GM21737 (cell line): Measurements from ENCODE around the gene C1QTNF5.
A peak's percentile ranks its signal among the peaks of the same experiment; 100 is the strongest.
"Not testable (repeated sequence)": the region's sequence is repeated elsewhere in the genome, so short reads cannot be mapped to it uniquely, and the experiment has no call there.

Source experiments
- ATAC-seq: cut with Tn5 transposase; IDR thresholded peaks from one replicate; pipeline ENCODE4 v1.9.1; 2021; ENCODE audit warnings: mild to moderate bottlenecking, moderate library complexity; ENCODE audit not compliant: unreplicated experiment

The C1QTNF5 gene, protein sequence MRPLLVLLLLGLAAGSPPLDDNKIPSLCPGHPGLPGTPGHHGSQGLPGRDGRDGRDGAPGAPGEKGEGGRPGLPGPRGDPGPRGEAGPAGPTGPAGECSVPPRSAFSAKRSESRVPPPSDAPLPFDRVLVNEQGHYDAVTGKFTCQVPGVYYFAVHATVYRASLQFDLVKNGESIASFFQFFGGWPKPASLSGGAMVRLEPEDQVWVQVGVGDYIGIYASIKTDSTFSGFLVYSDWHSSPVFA

DNA sequence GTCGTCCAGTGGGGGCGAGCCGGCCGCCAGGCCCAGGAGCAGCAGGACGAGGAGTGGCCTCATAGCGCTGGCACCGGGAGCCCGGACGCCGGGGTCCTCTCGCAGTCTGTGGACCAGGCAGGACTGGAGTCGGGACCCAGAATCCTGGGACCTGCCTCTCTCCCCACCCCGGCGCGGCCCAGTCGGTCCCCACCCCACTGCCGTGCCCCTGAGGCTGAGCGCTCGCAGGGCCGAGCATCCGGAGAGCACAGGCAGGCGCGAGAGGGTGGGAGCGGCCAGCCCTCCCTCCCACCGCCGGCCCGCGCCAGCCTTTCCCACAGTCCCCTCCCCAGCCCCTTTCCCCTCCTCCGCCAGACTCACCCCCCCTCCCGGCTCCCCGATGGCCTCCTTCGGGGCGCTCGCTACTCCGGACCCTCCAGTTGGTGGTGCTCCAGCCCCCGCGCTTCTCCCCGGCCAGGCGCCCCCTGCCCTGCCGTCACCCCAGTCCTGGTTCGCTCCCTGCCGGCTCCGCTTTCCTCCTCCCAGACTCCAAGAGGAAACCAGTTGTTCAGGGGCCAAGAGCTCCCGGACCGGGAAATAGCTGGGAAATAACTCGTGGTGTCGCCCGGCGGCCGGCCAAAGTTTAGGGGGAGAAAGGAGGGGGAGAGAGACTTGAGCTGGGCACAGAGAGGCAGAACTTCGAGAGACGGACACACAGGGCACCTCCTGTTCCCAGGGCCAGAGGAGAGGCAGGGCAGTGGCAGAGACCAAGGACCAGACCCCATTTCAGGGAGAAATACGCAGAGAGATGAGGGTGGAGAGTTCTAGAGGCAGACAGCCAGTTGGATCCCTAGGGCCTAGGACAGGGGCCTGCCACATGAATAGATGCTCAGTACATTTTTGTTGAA, at the start of gene C1QTNF5:
Gene C1QTNF5 (minus strand): TSS at position 549 of the 887 bp plus-strand sequence. CDS start 486 bp downstream, at position 63.
- no peak for ATAC-seq

DNA sequence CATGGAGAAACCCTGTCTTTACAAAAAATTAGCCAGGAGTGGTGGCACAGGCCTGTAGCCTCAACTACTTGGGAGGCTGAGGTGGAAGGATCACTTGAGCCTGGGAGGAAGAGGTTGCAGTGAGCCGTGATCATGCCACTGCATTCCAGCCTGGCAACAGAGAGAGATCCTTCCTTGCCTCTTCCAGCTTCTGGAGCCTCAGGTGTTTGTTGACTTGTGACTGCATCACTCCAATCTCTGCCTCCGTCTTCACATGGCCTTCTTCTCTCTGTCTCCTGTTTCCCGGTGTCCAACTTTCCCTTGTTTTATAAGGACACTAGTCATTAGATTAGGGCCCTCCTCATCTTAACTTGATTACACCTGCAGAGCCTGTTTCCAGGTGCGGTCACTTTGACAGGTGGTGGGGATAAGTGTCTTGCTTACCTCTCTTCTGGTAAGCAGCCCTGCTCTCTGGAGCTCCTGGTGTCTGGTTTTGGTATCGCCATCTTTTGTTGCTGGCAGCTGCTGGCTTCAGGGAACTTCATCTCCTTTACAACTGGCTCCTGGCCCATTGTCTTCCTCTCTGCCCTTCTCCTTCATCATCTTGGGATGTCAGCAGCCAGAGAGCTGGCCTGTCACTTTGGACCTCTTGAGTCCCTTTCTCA, 49.0 kb upstream of the C1QTNF5 start:
- ATAC-seq, result no peak

DNA sequence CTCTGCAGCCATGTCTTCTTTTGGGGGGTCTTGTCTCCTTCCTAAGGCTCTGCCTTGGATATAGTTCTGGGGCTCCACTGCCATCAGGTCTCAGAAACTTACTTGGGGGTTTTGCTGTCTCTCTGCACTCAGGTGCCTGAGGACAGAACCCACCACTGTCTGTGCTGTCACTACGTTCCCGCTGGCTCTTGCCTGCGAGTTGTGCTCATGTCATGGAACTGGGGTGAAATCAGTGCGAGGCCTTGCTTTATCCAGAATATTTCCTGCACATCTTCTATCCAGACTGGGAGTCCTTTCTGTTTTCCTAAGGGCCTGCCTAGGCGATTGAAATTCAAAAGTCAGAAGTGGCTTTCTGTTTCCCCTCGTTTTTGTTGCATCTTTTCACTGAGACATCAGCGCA, 47.4 kb upstream of the C1QTNF5 start:
- no peak for ATAC-seq

DNA sequence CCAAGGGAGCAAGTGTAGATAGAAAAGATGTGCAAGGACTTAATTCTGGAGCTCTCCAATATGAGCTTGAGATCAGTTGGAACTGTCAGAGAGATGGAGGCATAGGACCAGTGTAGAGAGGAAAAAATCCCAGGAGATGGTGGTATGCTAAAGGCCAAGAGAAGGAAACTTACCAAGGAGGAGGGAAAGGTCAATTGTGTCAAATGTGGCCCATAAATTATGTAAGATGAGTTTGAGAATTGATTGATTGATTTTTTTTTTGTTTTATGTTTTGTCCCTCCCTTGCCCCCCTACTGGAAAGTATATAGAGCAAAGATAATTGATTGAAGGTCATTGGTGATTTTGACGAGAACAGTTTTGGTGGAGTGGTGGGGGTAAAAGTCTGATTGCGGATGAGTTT, 43.6 kb upstream of the C1QTNF5 start:
- no peak for ATAC-seq

DNA sequence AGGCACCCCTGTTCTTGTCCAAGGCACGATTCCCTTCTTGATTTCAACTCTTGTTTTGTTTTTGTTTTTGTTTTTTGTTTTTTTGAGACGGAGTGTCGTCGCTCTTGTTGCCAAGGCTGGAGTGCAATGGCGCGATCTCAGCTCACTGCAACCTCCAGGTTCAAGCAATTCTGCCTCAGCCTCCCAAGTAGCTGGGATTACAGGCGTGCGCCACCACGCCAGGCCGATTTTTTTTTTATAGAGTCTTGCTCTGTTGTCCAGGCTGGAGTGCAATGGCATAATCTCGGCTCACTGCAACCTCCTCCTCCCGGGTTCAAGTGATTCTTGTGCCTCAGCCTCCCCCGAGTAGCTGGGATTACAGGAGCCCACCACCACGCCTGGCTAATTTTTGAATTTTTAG, 41.8 kb upstream of the C1QTNF5 start:
- ATAC-seq, result not testable (repeated sequence)

DNA sequence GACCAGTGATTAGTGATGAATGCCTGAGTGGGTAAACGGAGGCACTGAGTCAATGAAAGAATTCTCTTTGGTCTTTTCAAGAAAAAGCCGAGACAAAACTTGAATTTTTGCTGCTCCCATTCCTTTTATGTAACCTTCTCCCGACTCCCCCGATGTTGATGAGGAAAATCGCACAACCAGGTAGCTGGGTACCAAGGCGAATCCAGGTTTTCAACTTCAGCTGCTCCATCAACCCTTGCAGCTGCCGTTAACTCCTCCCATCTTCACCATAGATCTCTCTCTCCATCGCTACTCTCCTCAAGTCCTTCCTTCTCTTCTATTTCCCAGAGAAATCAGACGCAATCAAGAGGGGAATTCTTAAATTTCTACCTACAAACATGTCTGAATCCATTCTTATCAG, 41.4 kb upstream of the C1QTNF5 start:
- ATAC-seq, result no peak

DNA sequence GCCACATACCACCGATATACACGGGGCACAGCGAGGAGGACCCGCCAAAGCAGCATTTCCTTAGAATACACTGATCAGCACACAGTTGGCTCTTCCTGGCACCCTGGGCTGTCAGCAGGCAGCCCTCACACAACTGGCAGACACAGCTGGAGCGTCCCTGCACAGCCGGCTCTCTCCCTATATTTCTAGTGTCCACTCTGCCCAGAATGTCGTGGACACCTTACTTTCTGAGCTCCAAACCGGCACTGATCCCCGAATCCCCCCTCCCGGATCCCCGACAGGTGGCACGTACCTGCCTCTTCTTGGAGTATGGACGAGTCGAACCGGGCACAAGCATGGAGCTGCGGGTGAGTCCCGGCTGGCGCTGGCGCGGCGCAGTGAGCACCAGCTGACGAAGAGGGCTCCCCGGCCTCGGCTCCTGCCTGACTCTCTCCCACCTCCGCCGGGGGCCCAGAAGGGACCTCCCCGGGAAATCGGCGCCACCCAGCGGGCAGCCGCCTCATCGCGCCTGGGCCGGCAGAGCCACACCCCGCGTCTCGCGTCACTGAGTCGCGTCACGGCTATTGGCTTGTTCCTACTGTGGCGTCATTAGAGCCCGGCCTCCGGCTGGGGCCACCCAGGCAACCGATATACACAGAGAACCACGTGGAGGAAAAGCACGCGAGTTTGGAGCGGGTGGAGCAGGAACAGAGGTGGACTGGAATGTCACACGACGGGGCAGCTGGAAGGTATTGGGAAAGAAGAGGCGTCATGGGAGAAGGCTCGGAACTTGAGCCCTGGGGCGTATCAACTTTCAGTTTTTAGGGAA, 40.7 kb upstream of the C1QTNF5 start, which contains the start of gene USP2:
Gene USP2 (minus strand): TSS at position 510 of the 808 bp plus-strand sequence. CDS start 8,210 bp downstream, outside the sequence.
- peak; percentile 98 for ATAC-seq

DNA sequence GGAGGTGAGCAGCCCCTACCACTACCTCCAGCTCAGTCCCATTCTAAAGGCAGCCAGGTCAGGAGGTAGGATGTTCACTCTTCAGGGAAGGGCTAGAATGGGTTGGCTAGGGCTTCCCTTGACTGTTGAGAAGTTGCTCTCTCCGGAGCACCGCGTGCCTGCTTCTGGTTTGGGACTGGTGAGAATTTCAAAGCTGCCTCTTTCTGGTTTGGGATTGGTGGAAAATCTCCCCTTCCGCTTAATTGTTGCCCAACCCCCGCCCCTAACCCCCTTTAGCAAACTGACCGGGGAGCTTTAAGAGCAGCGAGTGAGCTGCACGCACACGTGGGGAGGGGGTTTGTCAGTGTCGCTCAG, 40.1 kb upstream of the C1QTNF5 start:
- ATAC-seq, result no peak

DNA sequence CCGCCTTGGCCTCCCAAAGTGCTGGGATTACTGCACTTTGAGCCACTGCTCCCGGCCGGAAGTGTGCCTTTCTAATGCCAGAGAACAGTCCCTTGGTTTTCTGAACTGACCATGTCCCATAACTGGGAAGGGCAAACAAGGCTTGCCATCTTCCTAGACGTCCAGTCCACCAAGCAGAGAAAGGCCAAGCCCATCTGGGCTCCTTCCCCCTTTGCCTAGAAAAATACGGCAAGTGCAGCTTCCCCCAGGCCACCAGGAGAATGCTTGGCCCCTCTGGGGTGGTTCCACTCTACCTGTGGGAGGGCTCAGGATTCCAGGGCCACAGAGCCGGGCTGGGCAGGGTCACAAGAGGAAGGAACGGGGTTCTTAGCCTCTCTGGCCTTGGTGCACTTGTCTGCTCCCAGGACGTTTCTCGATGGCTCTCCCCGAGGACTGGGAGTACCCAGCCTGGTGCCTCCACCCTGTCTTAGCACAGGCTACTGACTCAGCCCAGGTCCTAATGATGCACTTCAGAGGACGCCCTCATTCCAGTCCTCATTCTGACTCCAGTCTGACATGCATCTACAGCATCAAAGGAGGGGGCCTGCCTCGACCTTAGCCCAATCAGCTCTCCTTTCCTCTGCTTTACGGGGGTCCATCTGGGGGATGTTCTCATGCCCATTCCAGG, 39.6 kb upstream of the C1QTNF5 start:
- ATAC-seq, result no peak

DNA sequence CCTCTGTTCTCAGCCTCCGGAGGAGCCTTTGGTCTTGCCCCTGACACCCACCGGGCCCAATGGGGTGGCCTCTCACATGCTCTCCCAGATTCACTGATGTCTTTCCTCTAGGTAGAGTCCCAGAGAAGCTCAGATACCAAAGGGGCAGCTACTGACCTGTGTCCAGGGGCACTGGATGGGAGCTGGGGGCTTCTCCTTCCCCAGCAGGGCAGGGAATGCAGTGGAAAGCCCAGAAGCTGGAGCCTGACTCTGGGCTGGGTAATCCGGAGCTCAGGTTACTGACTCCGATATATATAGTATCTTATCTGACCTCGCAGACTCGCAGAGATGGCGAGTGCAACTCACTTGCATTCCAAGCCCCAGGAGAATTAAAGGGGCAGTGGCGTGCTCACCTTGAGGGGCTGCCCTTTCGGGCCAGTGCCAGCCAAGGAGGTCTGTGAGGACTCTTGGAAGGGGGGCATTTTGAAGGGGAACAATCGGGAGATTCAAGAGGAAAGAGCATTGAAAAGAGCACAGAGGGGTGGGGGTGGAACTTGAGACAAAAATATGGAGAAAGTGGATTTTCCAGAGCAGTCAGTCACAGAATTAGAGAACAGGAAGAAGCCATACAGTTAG, 38.3 kb upstream of the C1QTNF5 start:
- ATAC-seq, result no peak

DNA sequence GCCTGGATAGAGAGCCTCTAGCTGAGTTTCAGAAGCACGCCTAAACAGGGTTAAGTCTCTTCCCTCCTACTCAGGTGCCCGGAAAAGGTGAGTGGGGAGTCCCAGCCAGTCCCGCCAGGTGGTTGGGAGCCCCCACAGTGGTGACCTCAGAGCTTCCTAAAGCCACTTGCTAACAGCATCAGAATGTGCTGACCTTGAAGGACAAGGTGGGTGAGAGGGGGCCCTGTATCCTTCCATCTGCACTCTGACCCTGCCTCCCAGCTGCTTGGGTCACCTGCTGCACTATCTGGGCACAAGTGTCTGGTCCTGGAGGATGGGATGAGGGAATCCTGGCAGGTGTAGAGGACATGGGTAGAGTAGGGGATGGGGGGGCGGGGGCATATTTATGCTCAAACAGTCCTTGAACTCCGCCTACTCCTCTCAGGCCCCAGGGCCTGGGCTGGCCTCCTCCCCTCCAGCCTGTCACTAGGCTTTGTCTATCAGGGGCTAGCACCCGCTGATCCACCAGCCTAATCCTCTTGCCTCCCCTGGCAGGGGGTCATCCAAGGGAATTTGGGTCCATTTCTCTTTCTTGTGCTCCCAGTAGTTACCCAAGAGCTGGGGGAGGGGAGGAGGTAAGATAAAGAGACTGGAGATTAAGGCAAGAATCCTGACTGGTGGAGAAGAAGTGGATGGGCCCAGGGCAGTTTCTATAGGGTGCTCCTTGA, 37.4 kb upstream of the C1QTNF5 start:
- no peak for ATAC-seq

DNA sequence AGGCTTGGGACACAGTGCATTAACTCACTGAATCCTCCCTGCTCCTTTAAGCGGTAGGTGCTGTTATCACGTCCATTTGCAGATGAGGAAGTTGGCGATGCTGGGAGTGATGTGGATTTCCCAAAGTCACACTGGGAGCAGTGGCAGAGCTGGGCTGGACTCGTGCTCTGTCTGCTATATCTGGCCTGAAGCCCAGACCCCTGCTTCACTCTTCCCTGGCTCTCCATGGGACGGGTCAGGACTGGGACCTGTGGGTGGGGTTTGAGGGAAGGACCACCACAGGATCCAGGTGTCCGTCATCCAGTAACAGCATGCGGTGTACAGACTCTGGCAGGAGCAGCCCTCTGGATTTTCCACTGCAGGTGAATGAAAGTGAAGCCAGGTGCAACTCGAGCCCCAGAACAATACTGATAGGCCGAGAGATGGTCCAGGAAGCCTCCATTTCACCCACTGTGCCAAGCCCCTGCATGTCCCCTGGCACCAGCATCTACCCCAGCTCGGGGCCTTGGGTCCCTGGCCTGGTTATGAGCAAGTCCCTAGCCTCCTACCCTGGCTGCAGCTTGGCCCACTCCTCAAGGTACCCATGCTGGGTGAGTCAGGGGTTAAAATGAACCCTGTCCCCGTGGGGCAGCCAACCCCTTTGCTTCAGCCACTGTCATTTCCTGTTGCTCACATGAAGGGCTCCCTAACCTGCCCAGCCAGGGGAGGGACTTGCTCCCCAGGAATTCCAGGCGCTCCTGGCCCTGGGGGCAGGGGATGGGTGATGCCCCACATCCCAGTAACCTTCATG, 36.6 kb upstream of the C1QTNF5 start:
- ATAC-seq, result no peak

DNA sequence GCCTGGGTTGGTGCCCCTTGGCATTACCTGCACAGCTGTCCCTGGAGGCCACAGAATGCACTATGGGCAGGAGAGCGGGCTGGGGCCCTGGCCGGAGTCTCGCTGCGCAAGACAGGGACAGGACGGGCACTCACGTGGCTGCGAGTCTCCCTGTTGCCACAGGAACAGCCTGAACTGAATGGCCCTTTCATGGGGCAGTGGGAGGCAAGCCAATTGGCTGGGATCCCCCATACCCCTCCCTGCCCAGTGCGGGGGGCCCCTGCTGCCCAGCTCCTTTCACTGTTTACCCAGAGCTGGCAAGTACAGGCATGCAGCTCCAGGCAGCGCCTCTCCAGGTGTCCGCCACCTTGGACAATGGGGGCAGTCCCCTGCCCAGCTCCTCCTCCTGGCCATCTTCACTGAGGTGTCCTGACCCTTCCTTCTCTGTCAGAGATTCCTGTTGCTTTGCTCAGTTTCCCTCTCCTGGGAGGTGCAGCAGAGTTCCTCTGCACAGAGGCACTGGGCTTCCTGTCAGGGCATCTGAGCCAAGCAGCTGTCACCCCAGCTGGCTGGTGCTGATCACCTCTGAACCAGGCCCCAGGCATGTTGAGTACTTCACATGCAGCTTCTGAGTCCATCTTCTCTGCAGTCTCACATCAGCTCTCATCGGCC, 35.6 kb upstream of the C1QTNF5 start:
- no peak for ATAC-seq

DNA sequence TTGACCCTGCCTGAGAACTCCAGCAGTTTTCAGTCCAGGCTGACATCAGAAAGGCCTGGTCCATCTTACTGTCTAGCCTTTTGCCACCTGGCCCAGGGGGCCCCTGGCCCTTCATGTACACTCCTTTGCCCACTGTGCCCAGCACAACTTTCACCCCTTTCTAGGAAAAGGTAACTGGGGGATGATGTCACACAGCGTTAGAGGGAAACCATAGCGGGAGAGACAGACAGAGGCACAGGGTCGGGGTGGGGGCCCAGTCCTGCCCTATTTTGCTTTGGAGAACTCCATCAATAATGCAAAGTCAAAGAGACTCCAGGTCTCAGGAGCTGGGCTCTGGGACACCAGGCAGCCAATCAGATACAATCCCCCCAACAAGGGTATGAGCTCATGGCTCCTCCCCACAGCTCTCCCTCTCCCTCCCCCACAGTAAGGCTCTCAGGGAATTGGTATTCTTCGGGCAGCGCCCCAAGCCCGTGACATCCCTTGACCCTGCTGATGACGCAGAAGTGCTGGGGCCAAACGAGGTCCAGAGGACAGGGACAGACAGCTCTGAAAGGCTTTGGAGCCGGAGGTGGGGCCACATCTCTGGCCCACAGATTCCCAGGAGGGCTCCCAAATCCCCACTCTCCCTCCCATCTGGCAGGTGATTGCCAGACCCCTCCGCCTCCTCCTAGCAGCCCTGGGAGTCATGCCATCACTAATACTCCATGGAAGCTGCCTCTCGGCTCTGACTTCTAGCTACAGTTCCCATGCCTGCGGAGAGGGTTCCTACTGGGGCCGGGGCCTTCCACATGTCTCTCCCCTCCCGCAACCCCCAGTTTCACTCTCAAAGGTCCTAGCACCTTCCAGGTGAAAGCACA, 34.9 kb upstream of the C1QTNF5 start:
- ATAC-seq, result no peak

DNA sequence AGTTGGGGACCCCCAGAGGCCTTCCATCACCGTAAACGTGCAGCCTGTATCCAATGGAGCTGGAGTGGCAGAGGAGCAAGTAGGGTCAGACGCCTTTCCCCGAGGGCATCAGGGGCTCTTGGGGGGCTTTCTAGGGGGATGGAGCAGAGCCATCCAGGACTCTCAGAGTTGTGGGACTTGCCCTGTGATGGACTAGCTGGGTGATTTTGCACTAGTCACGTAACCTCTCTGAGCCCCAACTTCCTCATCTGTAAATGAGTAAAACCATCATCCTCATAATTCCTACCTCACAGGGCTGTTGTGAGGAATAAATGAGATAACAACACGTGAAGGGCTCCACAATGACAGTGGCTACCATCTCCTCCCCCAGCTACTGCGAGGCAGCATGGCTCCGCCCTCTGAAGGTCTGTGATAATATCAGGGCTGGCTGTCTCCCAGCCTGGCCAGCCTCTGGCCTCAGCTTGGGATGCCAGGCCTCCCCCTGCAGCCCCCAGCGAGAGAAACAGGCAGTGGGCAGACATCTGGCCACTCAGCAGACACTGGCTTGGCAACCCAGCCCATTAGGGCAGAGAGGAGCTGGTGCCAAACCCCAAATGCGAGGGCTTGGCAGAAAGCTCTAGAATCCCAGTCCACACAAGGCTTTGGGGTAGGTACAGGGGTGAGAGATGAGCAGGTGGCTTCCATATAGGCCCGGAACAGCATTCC, 34.1 kb upstream of the C1QTNF5 start:
- ATAC-seq, result no peak

DNA sequence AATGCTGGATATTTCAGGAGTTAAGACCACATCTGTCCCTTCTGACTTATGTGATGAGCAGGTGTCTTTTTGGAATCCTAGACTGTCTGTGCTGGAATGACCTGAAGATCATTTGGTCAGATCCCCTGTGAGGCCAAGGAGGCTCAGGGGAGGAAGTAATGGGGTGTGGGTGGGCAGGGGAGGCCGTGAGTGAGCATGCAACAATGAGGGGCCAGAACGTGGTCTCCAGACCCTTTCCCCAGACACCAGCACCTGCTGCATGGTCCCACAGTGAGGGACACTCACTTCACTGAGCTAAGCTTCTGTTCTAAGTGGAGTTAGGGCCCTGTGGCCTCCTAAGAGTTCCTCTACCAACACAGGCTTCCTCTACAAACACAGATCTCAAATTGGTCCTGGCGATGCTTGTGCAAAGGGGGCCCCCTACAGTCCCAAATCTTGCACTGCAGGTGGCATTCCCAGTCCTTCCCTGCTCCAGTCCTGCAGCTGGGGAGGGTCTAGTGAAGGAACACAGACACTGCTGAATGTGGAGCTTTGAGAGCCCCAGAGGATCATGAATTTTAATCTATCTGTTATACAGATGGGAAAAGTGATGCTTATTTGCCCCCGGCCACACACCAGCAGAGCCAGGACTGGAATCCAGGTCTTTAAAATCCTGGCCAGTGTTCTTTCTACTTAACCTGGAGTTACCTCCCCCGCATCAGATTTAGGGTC, 33.4 kb upstream of the C1QTNF5 start:
- ATAC-seq, result no peak
